MCF 10A (cell line): ENCODE results near the gene WWOX. TPM values are rescaled to one million over a fixed set of nuclear protein-coding genes. Genes with fewer than 3 reads are reported as not detected.

ENCODE experiments used
- BruUV-seq: library from RNA; stranded (reverse); fragments of 400-500 nt; replicated peaks from 2 replicates; lab custom pipeline; 2021; lab: Mats Ljungman, UMichigan
- CTCF ChIA-PET: fragments of 300-600 bp; sonication (Branson Sonifier 250); formaldehyde crosslinking; extraction: SDS; loops from one replicate; lab custom pipeline; 2021; ENCODE audit warnings: antibody characterized with exemption, inconsistent platforms; lab: Yijun Ruan, JAX
- POLR2A ChIA-PET: fragments of 300-600, 350-650 bp; sonication (Branson Sonifier 250); formaldehyde crosslinking; extraction: SDS; loops from one replicate; lab custom pipeline; 2020; ENCODE audit warnings: antibody characterized with exemption, inconsistent platforms; lab: Yijun Ruan, JAX
- DNase-seq: peaks from one replicate; pipeline ENCODE4 v3.0.0-alpha.2; 2018; ENCODE audit not compliant: unreplicated experiment
- H3K27ac Mint-ChIP-seq: one replicate; pipeline ENCODE4 v1.8.0; 2022; ENCODE audit warnings: mild to moderate bottlenecking, low read depth, mixed read lengths; ENCODE audit not compliant: unreplicated experiment
- H3K27me3 Mint-ChIP-seq: one replicate; pipeline ENCODE4 v1.8.0; 2022; ENCODE audit warnings: mixed read lengths; ENCODE audit not compliant: insufficient read depth, unreplicated experiment
- H3K36me3 Mint-ChIP-seq: one replicate; pipeline ENCODE4 v1.8.0; 2022; ENCODE audit warnings: mild to moderate bottlenecking, moderate library complexity, mixed read lengths; ENCODE audit not compliant: insufficient read depth, unreplicated experiment
- H3K4me1 Mint-ChIP-seq: one replicate; pipeline ENCODE4 v1.8.0; 2022; ENCODE audit warnings: mixed read lengths; ENCODE audit not compliant: insufficient read depth, unreplicated experiment
- H3K4me3 Mint-ChIP-seq: one replicate; pipeline ENCODE4 v1.8.0; 2022; ENCODE audit warnings: mild to moderate bottlenecking, moderate library complexity, mixed read lengths; ENCODE audit not compliant: unreplicated experiment
- H3K9me3 Mint-ChIP-seq: one replicate; pipeline ENCODE4 v1.8.0; 2022; ENCODE audit warnings: mixed read lengths; ENCODE audit not compliant: unreplicated experiment
- CTCF ChIP-seq: fragments of 200-600 bp; IDR thresholded peaks from one replicate; pipeline ENCODE4 v1.8.0; 2022; ENCODE audit warnings: antibody characterized with exemption, mild to moderate bottlenecking; ENCODE audit not compliant: unreplicated experiment
- intact Hi-C: fragments of 100-400 bp; cut with micrococcal nuclease; formaldehyde crosslinking; loops from 2 replicates; pipeline ENCODE4 v1.14.1; 2022
- total RNA-seq: library from RNA; stranded (reverse); gene quantifications from 2 replicates; pipeline ENCODE4 v1.2.3, GENCODE V29; 2022

Gene WWOX
- total RNA-seq, 1 experiment from 2014 or later = 18.1 TPM

- POLR2A ChIA-PET = interaction anchor here (0.6 to 0.7 kb wide), 2 partner anchors 280 to 430 kb away, joined by 3 read pairs; no protein-coding TSS in a partner anchor
- H3K27me3 Mint-ChIP-seq = no peaks in the 10 kb centered on the region
- no peak for TF ChIP-seq CTCF
- no peak overlapping the region for H3K4me3 Mint-ChIP-seq
- H3K9me3 Mint-ChIP-seq = no peaks in the 10 kb centered on the region
- H3K4me1 Mint-ChIP-seq = peaks cover 12% of the 10 kb centered on the region
- intact Hi-C loops = no loop called here
- H3K36me3 Mint-ChIP-seq = no peaks in the 10 kb centered on the region
- CTCF ChIA-PET = interaction anchor here (0.6 kb wide), 1 partner anchor 10 kb away, joined by 3 read pairs; no protein-coding TSS in a partner anchor
- peak; percentile 26 for DNase-seq
- H3K27ac Mint-ChIP-seq = no peak overlapping the region
- no TSS peak for BruUV-seq
Observed at GRCh38 chr16:79170555-79171246, 1071.2 kb downstream of the WWOX start.

GRCh38 chr16:79171504-79171903 lies 1072.0 kb downstream of the WWOX start:
- Mint-ChIP-seq H3K27ac (no peak overlapping the region), H3K4me3 (no peak overlapping the region), H3K36me3 (no peaks in the 10 kb centered on the region), H3K4me1 (peaks cover 14% of the 10 kb centered on the region), H3K9me3 (no peaks in the 10 kb centered on the region), H3K27me3 (no peaks in the 10 kb centered on the region)
- ChIA-PET CTCF (interaction anchor here (0.7 kb wide), 1 partner anchor 1444 kb away, joined by 3 read pairs; no protein-coding TSS in a partner anchor), POLR2A (interaction anchor here (0.8 kb wide), 1 partner anchor 208 kb away, joined by 4 read pairs; no protein-coding TSS in a partner anchor)
- no peak for DNase-seq
- no TSS peak for BruUV-seq
- TF ChIP-seq CTCF = no peak
- intact Hi-C loops = no loop called here

- Mint-ChIP-seq H3K9me3 (no peaks in the 10 kb centered on the region), H3K4me1 (peaks cover 14% of the 10 kb centered on the region), H3K36me3 (no peaks in the 10 kb centered on the region), H3K27ac (no peak overlapping the region), H3K27me3 (no peaks in the 10 kb centered on the region), H3K4me3 (no peak overlapping the region)
- intact Hi-C loops = no loop called here
- no TSS peak for BruUV-seq
- TF ChIP-seq CTCF = no peak
- CTCF ChIA-PET = interaction anchor here (0.7 kb wide), 1 partner anchor 1443 kb away, joined by 3 read pairs; no protein-coding TSS in a partner anchor
- DNase-seq = peak; percentile 54
- POLR2A ChIA-PET = interaction anchor here (0.8 kb wide), 1 partner anchor 207 kb away, joined by 4 read pairs; no protein-coding TSS in a partner anchor
Observed at GRCh38 chr16:79171931-79172705, 1072.7 kb downstream of the WWOX start.

GRCh38 chr16:79172976-79173500 lies 1073.6 kb downstream of the WWOX start:
- no TSS peak for BruUV-seq
- no peaks in the 10 kb centered on the region for H3K9me3 Mint-ChIP-seq
- intact Hi-C loops = no loop called here
- no peak overlapping the region for H3K4me3 Mint-ChIP-seq
- no peak overlapping the region for H3K27ac Mint-ChIP-seq
- DNase-seq = no peak
- peaks cover 14% of the 10 kb centered on the region for H3K4me1 Mint-ChIP-seq
- H3K36me3 Mint-ChIP-seq = no peaks in the 10 kb centered on the region
- POLR2A ChIA-PET = no interaction called here
- H3K27me3 Mint-ChIP-seq = no peaks in the 10 kb centered on the region
- no peak for TF ChIP-seq CTCF
- CTCF ChIA-PET = no interaction called here
